Raji (cell line): Measurements from ENCODE around the gene NUDT6.

Experiments used
- POLR2A ChIP-seq: IDR thresholded peaks from 2 replicates; pipeline ENCODE4 v1.6.1; 2011; ENCODE audit warnings: low read depth, low read length, control low read depth; ENCODE audit not compliant: insufficient read depth

Gene NUDT6

GRCh38 chr4:122861172-122861943 lies 61.0 kb downstream of the NUDT6 start:
- TF ChIP-seq POLR2A = no peak

- no peak for TF ChIP-seq POLR2A
Observed at GRCh38 chr4:122858705-122859104, 63.7 kb downstream of the NUDT6 start.

DNA sequence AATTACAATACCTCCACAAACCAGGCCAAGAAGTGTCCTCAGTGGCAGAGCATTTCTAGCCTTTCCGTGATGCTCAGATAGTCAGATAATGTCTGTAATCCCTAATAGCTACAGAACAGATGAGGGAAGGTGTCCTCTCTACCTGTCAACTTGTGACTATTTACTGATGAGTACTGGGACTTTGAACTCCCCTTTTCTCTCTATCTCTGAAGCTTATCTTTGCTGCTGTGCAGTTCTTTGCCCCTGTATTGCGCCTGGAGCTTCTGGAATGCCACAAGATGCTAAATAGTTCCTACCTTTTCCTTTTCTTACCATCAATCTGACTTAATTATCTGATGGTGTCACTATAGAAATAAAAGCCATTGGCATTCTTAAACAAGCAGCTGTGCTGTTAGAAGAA lies 65.2 kb downstream of the NUDT6 start:
- TF ChIP-seq POLR2A = no peak

DNA sequence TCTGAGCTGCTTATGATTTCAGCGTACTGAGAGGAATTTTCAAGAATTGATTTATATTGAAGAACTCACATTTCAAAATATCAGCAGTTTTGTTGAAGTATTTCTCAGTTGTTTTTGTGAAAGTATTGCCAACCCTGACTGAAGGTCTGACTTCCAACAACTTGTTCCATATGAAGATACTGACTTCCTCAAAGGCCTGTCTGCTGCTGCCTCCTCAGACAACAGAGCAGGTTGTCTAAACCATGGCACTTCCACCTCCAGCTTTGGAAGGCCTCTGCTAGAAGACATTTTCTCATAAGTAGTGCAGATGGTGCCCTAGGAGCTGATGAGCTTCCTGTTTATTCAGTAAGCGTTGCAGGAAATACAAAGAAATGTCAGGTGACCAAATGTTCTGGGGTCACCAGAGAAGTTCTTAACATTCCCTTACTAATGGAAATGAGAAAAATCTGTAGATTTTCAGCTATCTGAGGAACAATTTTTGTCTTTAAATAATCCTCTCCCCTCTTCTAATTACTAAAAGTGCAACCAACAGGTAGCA lies 67.0 kb downstream of the NUDT6 start:
- TF ChIP-seq POLR2A = no peak

- no peak for TF ChIP-seq POLR2A
Observed at GRCh38 chr4:122854447-122855352, 67.7 kb downstream of the NUDT6 start.

GRCh38 chr4:122851568-122851967 lies 70.8 kb downstream of the NUDT6 start:
- no peak for TF ChIP-seq POLR2A

DNA sequence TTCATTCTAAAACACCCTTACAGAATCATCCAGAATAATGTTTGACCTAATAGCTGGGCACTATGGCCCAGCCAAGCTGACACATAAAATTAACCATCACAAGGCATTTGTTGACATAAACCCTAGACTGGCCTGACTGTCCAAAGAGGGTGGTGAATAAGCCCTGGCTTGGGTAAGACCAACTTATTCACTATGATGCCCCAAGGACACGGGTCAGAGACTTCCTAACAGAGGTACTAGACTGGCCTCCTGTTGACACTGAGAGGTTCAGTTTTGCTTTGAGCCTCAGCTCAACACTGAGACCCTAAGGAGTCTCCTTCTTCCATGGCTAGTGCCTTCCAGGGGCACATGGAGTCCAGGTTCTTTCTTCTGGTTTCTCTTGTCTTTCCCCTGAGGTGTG lies 74.5 kb downstream of the NUDT6 start:
- TF ChIP-seq POLR2A = no peak

DNA sequence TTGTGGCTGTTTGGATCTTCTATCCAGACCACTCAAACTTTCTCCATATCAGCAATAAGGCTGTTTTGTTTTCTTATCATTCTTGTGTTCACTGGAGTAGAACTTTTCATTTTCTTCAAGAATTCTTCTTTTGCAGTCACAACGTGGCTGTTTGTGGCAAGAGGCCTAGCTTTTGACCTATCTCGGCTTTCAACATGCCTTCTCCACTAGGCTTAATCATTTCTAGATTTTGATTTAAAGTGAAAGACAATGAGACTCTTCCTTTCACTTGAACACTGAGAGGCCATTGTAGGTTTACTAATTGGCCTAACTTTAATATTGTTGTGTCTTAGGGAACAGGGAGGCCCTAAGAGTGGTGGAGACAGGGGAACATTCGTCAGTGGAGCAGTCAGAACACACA lies 76.6 kb downstream of the NUDT6 start:
- TF ChIP-seq POLR2A = no peak

DNA sequence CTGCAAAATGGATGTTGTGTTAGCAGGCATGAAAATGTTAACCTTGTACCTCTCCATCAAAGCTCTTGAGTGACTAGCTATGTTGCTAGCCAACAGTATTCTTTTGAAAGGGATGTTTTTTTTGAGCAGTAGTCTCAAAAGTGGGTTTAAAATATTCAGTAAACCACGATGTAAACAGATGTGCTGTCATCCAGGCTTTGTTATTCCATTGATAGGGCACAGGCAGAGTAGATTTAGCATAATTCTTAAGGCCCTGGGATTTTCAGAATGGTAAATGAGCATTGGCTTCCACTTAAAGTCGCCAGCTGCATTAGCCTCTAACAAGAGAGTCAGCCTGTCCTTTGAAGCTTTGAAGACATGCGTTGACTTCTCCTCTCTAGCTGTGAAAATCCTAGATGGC lies 77.3 kb downstream of the NUDT6 start:
- no peak for TF ChIP-seq POLR2A

- TF ChIP-seq POLR2A = no peak
Observed at GRCh38 chr4:122842984-122843531, 79.3 kb downstream of the NUDT6 start.
